Measurements from ENCODE around the gene DLST. TPM values are rescaled to one million over a fixed set of nuclear protein-coding genes. Genes with fewer than 3 reads are reported as not detected.

DLST gene
- total and polyA plus RNA-seq, 2 experiments from 2014 or later = 10.8 to 68.7 TPM

DNA sequence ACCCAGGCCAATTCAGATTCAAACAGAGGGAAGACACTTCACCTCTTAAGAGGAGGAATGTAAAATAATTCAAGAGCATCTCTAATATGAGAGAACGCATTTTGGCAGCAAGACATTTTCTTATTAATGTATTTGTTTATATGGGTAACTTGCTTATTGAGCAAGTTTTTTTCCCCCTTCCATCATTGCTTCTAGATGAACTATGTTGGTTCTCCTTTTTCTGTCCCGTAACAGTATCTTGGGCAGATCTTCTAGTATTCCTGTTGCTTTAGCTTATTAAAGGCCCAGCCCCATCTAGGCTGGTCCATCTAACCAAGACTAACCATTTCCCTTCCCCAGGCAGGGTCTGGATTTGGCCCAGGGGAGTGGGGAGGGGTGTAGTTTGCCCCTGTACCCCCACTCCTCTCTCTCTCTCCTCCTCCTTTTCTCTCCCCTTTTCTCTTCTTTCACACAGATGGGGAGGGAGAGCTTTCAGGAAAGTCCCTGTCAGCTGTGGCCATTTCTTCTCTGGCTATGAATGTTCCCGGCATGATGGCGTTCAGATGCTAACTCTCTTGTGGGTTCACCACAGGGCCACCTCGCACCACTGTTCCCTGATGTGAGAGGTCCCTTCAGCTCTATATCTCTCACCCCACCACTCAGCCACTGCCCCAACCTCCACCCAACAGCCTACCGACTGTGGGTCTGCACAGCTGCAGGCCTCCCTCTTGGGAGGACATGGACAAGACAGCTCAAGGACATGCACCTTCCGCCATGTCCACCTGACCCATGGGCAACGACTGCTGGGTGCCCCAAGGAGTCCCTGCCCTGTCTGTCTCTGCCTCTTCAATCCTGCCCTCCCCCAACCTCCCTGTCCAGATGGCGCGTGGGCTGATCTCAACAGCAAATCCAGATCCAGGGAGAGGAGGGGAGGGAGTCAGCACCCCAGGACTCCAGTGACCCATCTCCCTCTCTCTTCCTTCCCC, 57.1 kb downstream of the DLST start:
- H3K9me3 ChIP-seq (ENCODE audit: low read depth) = no peaks in the 10 kb centered on the region
- WGBS (ENCODE audit: low lambda C conversion rate, missing lambda C conversion rate) = 97% methylated on average over 10 of the region's 10 CpGs
- DNase-seq (ENCODE audit: low spot score) = no peak
- H3K27me3 ChIP-seq = peaks cover 2% of the 10 kb centered on the region
- H4K20me1 ChIP-seq (ENCODE audit: insufficient read depth, poor library complexity, severe bottlenecking) = no peaks in the 10 kb centered on the region
- H3K9me2 ChIP-seq (replicated peaks; ENCODE audit: insufficient read depth) = no peaks in the 10 kb centered on the region
- no peak overlapping the region for H2AFZ ChIP-seq
- H3K4me2 ChIP-seq = no peak overlapping the region
- no peaks in the 10 kb centered on the region for H3K36me3 ChIP-seq (replicated peaks; ENCODE audit: insufficient read depth, low read depth)
- no peaks in the 10 kb centered on the region for H3K79me2 ChIP-seq
- TF ChIP-seq CTCF (IDR thresholded peaks at IDR 0.05; ENCODE audit: poor library complexity) = no peak
- no peak for TF ChIP-seq EZH2 (IDR thresholded peaks at IDR 0.05; ENCODE audit: borderline replicate concordance)
- no peak for TF ChIP-seq EZH2phosphoT487 (IDR thresholded peaks at IDR 0.05; ENCODE audit: low read depth, severe bottlenecking, unreplicated experiment)
- H3K4me1 ChIP-seq (ENCODE audit: insufficient read depth) = peaks cover 5% of the 10 kb centered on the region
- H3K4me3 ChIP-seq = no peak overlapping the region
- no peak overlapping the region for H3K27ac ChIP-seq

DNA sequence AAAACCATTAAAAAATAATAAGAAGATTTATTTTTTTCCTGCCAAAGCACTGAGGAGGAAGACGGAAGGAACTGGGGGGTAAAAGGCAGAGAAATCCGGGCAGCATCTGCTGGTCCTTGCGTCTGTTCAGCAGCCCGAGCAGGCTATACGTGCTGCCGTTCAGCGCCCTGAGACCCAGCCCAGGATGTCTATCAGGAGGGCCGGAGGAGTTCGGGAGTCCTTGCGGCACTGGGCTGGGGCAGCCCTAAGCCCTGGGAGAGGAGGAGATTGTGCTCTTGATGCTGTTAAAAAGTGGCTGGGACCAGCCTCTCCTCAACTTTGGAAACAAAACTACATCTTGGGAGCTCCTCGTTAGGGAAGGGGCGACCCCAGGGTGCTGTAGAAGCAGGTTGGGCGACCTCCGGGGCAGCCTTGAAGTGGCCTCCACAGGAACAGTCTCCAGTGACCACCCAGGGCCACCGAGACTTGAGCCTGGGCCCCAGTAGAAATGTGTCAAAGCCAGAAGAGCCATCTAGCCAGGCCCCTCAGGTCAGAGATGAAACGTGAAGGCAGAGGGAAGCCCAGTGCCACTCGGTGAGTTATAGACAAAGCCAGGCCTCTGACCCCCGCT, 59.3 kb downstream of the DLST start:
- no peak for DNase-seq (ENCODE audit: low spot score)
- 90% methylated on average over 18 of the region's 18 CpGs for WGBS (ENCODE audit: low lambda C conversion rate, missing lambda C conversion rate)
- H3K4me2 ChIP-seq = no peak overlapping the region
- H3K79me2 ChIP-seq = no peaks in the 10 kb centered on the region
- TF ChIP-seq EZH2phosphoT487 (IDR thresholded peaks at IDR 0.05; ENCODE audit: low read depth, severe bottlenecking, unreplicated experiment) = no peak
- no peak for TF ChIP-seq CTCF (IDR thresholded peaks at IDR 0.05; ENCODE audit: poor library complexity)
- no peak for TF ChIP-seq EZH2 (IDR thresholded peaks at IDR 0.05; ENCODE audit: borderline replicate concordance)
- H3K4me3 ChIP-seq = no peak overlapping the region
- peaks cover 3% of the 10 kb centered on the region for H3K4me1 ChIP-seq (ENCODE audit: insufficient read depth)
- H3K27me3 ChIP-seq = no peaks in the 10 kb centered on the region
- H3K36me3 ChIP-seq (replicated peaks; ENCODE audit: insufficient read depth, low read depth) = no peaks in the 10 kb centered on the region
- no peak overlapping the region for H3K27ac ChIP-seq
- H4K20me1 ChIP-seq (ENCODE audit: insufficient read depth, poor library complexity, severe bottlenecking) = no peaks in the 10 kb centered on the region
- H3K9me2 ChIP-seq (replicated peaks; ENCODE audit: insufficient read depth) = no peaks in the 10 kb centered on the region
- H2AFZ ChIP-seq = no peak overlapping the region
- no peaks in the 10 kb centered on the region for H3K9me3 ChIP-seq (ENCODE audit: low read depth)

- Histone ChIP-seq H2AFZ (no peak overlapping the region), H3K27ac (no peak overlapping the region), H3K9me3 (ENCODE audit: low read depth) (no peaks in the 10 kb centered on the region)
These were observed 60.0 kb downstream of the DLST start for GRCh38 chr14:74941676-74942097.

More at GRCh38 chr14:74941676-74942097, 60.0 kb downstream of the DLST start:
- Histone ChIP-seq H3K4me1 (ENCODE audit: insufficient read depth) (peaks cover 5% of the 10 kb centered on the region), H3K9me2 (replicated peaks; ENCODE audit: insufficient read depth) (no peaks in the 10 kb centered on the region), H3K27me3 (no peaks in the 10 kb centered on the region), H3K36me3 (replicated peaks; ENCODE audit: insufficient read depth, low read depth) (no peaks in the 10 kb centered on the region), H3K79me2 (no peaks in the 10 kb centered on the region), H3K4me2 (no peak overlapping the region), H3K4me3 (no peak overlapping the region), H4K20me1 (ENCODE audit: insufficient read depth, poor library complexity, severe bottlenecking) (no peaks in the 10 kb centered on the region)
- no peak for TF ChIP-seq CTCF (IDR thresholded peaks at IDR 0.05; ENCODE audit: poor library complexity)
- TF ChIP-seq EZH2 (IDR thresholded peaks at IDR 0.05; ENCODE audit: borderline replicate concordance) = no peak
- TF ChIP-seq EZH2phosphoT487 (IDR thresholded peaks at IDR 0.05; ENCODE audit: low read depth, severe bottlenecking, unreplicated experiment) = no peak
- DNase-seq (ENCODE audit: low spot score) = peak; percentile 53
- WGBS (ENCODE audit: low lambda C conversion rate, missing lambda C conversion rate) = 61% methylated on average over 13 of the region's 13 CpGs

All from hepatocyte (in vitro differentiated cells).